Stomach (tissue), 4 donors: ENCODE measurements around the gene LAMTOR1.

ENCODE experiments used
- POLR2AphosphoS5 ChIP-seq, 3 donors: sonication (generic); formaldehyde crosslinking; IDR thresholded peaks; one replicate each; pipeline ENCODE4 v1.6.1; 2016; ENCODE audit warnings: antibody characterized with exemption in 3 of 3
- TF ChIP-seq, protein P1 (sequence below), 7 experiments: fragments of 450-650 bp in 4 of 7; fragments of 200-600 bp in 3 of 7; sonication (generic) in 3 of 7; IDR thresholded peaks; one replicate each; pipeline ENCODE4 v1.5.1; 2016 to 2019; ENCODE audit warnings: antibody characterized with exemption in 7 of 7, control low read depth in 2 of 7, mild to moderate bottlenecking in 1 of 7

DNA sequence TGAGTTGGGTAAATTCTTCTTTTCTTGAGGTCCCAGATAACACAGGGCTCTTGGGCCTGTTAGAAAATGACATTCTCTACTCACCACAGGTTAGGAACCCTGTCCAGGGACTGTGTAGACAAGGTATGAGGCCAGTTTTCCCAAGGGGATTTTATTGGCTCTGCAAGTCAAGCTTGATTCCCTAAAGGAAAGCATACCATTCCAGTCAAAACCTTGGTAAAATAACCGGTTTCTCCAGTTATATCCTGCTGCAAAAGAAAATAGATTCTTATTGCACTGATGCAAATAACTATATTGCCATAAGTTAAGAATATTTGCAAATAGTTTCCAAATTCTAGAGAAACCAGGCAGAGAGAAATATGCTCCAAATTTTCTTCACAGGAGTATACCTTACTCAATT, 22.9 kb upstream of the LAMTOR1 start:
- TF ChIP-seq, protein P1, sequence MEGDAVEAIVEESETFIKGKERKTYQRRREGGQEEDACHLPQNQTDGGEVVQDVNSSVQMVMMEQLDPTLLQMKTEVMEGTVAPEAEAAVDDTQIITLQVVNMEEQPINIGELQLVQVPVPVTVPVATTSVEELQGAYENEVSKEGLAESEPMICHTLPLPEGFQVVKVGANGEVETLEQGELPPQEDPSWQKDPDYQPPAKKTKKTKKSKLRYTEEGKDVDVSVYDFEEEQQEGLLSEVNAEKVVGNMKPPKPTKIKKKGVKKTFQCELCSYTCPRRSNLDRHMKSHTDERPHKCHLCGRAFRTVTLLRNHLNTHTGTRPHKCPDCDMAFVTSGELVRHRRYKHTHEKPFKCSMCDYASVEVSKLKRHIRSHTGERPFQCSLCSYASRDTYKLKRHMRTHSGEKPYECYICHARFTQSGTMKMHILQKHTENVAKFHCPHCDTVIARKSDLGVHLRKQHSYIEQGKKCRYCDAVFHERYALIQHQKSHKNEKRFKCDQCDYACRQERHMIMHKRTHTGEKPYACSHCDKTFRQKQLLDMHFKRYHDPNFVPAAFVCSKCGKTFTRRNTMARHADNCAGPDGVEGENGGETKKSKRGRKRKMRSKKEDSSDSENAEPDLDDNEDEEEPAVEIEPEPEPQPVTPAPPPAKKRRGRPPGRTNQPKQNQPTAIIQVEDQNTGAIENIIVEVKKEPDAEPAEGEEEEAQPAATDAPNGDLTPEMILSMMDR (IDR thresholded peaks at IDR 0.05) = no peak
- TF ChIP-seq POLR2AphosphoS5 (IDR thresholded peaks at IDR 0.05) = no peak
